DMS114 treated with DMSO at 0.1 percent for 48 hours (cell line): ENCODE measurements around the gene FDPS.
A peak's percentile ranks its signal among the peaks of the same experiment; 100 is the strongest.

Experiments used
- DNase-seq: peaks from one replicate; lab custom pipeline; 2025; ENCODE audit not compliant: unreplicated experiment; lab: John Stamatoyannopoulos, UW

The FDPS gene

GRCh38 chr1:155308493-155309422, at the start of gene FDPS:
Gene FDPS, plus strand, starts transcription at chr1:155308866. Its CDS starts 924 bp downstream, at chr1:155309790.
- peak; percentile 100 for DNase-seq

DNA sequence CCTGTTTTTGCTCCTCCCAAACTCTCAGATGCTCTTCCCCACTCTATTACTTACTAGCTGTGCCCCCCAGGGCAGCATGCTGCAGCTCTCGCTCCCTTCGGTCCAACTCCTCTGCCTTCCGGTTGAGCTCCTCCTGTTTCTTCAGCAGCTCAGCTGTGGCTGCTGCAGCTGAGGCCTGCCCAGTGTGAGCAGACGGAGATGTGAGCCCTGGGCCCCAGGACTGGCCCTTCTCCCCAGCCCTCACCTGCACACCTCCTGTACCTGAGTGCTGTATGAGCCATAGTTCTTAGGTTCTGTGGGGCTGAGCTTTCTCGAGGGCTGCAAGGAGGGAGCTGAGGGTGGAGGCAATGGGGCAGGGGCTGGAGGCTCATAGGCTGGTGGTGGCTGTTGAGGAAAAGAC, 48.4 kb upstream of the FDPS start:
- no peak for DNase-seq

DNA sequence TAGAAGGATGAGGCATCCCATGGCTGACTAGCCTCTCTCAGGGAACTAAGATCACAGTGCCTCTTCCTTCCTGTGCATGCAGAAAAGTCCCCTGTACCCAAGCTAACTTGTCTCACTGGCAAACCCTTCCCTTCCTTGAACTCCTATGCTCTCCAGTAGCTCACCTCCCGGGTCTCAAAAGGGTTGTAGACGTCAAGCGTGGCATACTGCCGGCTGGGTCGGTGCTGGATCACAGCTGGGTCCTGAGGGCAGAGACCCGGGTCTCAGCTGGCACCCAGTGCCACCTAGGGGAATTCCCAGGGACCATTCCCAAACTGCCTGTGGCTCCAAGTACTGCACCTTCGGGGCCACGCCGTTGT, 47.2 kb upstream of the FDPS start:
- DNase-seq = no peak

GRCh38 chr1:155261852-155262673, 46.6 kb upstream of the FDPS start, which contains the start of gene SCAMP3:
Gene SCAMP3, minus strand, starts transcription at chr1:155262360. Its CDS starts 209 bp downstream, at chr1:155262151.
- peak; percentile 100 for DNase-seq

DNA sequence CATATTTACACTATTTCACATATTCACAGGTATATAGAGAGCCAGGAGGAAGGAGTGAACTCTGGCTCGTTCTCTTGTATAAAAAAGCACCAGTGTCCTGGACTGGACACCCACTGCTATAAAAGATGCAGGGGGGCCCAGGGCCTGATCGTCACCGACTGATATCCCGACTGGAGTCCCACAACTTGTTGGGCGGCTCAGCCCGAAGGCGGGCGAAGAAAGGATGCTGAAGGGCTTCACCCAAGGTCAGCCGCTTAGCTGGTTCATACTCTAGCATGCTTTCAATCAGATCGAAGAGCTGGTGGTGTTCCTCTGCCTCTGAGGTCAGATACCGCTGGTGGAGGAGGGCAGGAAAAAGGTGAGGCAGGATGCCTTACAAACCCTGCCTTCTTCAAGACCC, 45.6 kb upstream of the FDPS start:
- no peak for DNase-seq

- no peak for DNase-seq
These were observed 42.1 kb upstream of the FDPS start for GRCh38 chr1:155266553-155266952.

GRCh38 chr1:155267373-155267772, 41.3 kb upstream of the FDPS start:
- DNase-seq = no peak

DNA sequence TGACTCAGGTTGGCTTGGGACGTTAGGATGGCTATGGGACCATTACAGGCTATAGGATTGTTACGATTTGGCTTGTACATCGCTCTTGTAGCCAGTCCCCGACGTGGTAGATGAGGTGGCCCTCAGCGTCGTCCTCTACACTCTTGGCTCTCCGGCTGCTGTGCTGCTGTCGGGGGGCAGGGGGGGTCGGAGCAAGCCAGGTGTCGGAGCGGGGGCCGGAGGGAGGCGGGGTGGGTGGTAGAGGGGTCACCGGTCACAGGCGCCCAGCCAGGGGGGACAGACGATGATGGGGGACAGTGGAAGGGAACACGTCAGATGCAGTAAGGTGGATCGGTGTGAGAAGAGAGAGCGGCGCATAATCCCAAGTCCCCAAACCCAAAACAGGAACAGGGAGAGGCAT, 40.0 kb upstream of the FDPS start:
- no peak for DNase-seq

DNA sequence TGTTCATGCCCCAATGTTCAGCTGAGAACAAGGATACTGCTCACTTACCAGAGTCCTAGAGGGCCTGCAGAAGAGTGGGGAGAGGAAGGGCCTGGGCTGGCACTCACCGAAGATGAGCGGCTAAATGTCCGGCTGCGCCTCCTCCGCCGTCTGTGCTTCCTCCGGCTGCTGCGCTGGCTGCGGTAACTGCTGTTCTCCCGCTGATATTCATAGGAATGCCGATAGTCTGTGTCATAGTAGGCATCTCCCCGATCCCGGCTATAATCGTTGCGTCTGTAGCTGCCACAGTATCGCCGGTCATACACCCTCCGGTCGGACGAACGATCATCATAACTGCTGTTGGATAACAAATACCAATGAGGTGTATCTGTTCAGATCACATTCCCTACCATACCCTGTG, 39.3 kb upstream of the FDPS start:
- no peak for DNase-seq

DNA sequence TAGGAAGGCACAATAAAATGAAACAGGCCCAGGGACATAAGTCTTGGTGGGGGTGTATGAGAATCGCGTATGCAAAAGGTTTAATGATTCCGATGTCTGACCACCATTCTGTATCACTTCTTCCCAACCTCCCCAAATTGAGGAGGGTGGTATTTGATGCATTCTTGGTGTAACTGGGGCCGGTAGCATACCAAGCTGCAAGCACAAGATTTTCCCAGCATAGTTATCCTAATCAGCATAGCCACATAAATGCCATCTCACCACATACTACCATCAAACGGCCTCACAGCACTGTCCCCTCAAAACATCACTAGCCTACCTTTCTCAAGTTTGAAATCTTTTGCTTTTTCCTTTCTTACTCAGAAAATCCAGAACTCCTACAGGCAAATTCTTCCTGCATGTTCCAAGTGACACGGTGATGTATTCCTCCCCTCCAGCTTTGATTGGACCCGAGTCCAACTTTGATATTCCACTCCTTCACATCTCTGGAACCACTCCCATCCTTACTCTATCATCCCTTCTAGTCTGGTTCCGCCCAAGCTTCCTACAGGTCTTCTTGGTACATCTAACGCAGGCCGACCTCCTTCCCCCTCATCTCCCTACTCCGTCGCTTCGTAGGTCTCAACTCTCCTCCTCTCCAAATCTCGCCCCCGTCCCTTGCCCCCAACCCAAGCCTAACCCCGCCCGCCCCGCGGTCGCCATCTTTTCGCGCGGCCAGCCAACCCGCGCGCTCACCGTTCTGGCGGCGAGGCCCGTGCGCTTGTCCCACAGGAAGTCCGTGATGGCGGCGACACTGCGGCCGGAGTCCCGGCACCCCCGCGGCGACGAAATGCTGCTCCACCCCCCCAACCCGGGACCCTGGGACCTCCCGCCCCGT, 36.0 kb upstream of the FDPS start:
- DNase-seq = peak; percentile 67

DNA sequence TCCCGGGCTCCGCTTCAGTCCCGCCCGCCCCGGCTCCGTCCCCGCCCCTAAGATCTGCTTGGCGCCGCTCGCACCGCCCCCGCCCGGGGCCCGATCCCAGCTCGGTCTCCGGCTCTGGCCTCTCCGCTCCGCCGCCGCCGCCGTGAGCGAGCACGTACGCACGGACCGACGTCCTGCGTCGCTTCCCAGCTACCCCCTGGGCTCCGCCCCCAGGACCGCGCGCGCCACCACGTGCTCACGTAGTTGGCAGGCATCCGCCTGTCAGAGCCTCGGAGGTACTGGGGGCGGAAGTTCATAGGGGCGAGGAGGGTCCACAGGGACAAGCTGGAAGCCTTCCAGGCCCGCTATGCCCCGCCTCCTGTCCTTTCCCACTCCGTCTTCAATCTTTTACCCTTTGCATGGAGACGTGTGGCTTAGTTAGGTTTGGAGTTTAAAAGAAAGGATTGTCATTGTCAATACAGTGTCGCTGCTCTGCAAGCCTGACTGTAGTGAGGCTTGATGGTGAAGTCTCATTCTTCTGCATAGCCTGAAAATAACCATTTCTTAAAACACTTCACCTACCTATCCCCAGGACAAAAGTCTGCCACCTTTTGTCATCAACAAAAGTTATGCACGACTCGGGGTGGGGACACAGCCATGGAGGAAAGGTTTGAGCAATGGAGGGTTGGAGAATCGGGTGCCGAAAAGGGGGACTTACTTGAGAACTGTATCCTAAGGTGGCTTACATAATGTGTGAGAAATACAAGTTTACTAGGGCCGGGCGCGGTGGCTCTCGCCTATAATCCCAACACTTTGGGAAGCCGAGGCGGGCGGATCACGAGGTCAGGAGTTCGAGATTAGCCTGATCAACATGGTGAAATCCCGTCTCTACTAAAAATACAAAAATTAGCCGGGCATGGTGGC, 35.1 kb upstream of the FDPS start, which contains the start of gene CLK2:
Gene CLK2 (minus strand): TSS at position 162 of the 903 bp plus-strand sequence. CDS start 2,527 bp downstream, outside the sequence.
- peak; percentile 95 for DNase-seq

DNA sequence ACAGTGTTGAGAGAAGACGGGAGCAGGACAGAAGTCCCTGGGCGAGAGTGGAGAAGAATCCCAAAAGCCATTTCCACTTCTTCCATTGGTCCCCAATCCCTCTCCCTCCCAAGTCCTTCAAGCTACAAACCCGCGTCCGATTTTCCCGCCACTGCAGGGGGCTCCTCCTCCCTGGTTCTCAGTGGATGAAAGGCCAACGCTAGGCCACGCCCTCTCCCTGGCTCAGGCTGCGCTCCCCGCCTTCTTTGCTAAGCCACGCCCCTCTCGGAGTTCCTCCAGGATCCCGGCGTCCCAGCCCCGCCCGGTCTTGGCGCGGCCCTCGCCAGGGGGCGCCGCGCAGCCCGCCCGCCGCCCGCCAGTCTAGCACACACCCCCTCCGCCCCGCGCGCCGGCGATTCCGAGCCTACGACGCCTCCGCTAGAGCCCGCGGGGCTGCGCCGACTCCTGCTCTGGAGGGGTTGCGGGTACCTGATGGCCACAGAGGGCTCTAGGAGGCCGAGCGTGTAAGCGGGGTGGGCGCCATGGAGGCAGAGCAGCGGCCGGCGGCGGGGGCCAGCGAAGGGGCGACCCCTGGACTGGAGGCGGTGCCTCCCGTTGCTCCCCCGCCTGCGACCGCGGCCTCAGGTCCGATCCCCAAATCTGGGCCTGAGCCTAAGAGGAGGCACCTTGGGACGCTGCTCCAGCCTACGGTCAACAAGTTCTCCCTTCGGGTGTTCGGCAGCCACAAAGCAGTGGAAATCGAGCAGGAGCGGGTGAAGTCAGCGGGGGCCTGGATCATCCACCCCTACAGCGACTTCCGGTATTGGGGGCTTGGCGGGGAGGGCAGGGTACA, 31.4 kb upstream of the FDPS start, which contains the start of gene HCN3:
Gene HCN3 (plus strand): TSS at position 394 of the 832 bp plus-strand sequence. CDS start 128 bp downstream, at position 522.
- peak; percentile 99 for DNase-seq

- peak; percentile 51 for DNase-seq
These were observed 30.6 kb upstream of the FDPS start for GRCh38 chr1:155277902-155278688.

DNA sequence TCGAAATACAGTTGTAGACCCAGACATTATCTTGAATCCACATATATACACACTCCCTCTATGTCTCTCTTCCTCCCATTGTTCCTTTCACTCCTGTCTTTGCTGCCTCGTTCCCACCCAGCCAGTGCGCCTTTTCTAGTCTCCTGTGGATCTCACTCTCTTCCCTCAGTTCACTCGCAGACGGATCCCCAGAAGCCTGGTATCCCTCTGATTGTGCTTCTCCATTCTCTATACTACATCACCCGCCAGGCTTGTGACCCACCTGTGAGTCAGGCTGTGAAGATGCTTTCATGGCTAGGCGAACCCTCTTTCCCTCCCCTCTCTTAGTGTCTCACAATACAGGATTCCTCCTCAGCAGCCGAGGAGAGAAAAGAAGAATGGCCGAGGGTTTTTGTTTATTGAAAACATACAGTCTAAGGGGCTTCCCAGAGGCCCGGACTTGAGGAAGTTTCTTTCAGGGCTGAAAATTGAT, 29.9 kb upstream of the FDPS start:
- no peak for DNase-seq

DNA sequence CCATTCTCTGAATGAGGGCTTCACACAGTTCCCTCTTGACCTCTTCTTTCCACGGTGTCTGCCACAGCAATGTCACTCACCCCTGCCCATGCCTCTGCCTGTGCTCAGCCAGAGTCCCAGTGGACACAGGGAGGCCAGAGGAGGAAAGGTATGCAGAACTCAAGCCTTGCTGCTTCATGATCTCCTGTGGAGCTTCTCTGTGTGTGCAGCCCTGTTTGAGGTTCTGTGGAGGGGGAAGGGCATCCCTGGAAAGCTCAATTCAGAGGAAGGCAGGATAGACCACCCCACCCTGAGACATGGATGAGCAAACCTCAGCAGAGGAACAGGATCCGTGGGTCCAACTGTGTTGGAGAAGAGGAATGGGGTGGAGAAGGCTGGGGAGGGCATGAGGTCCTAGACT, 29.4 kb upstream of the FDPS start:
- no peak for DNase-seq

GRCh38 chr1:155282488-155283091, 26.1 kb upstream of the FDPS start:
- no peak for DNase-seq

- no peak for DNase-seq
These were observed 24.2 kb upstream of the FDPS start for GRCh38 chr1:155284476-155284875.
